Spleen (tissue), 7 donors: Measurements from ENCODE around the gene CTSH.

Source experiments
- CTCF ChIP-seq, 11 experiments: fragments of 200-600 bp in 7 of 11; fragments of 450-650 bp in 4 of 11; sonication (generic) in 4 of 11; IDR thresholded peaks in 8 of 11; conservative IDR thresholded peaks in 3 of 11; 1 replicate in 7 of 11; 2 replicates in 4 of 11; pipeline versions ENCODE4 v1.4.0 to v1.8.0; 2016 to 2021; ENCODE audit warnings: antibody characterized with exemption in 11 of 11, inconsistent platforms in 4 of 11, mild to moderate bottlenecking in 1 of 11
- POLR2A ChIP-seq, 3 donors: fragments of 450-650 bp; IDR thresholded peaks; one replicate each; pipeline ENCODE4 v1.5.1; 2017; ENCODE audit warnings: antibody characterized with exemption in 3 of 3, mild to moderate bottlenecking in 1 of 3
- POLR2AphosphoS5 ChIP-seq, 3 donors: sonication (generic); formaldehyde crosslinking; IDR thresholded peaks; one replicate each; pipeline ENCODE4 v1.5.1; 2017; ENCODE audit warnings: antibody characterized with exemption in 3 of 3
- donor health status: DM: no; HTN: no; CAD: no; lungs with moderate emphysema.
- donor health status: DM: no; HTN: no; CAD: no.
- donor health status: DM: no; HTN: no; CAD: no.

- TF ChIP-seq POLR2AphosphoS5 (IDR thresholded peaks at IDR 0.05) (no peak), POLR2A (IDR thresholded peaks at IDR 0.05) (no peak), CTCF (IDR thresholded peaks at IDR 0.05 in 8 of 11, conservative IDR thresholded peaks at IDR 0.05 in 3 of 11) (no peak)
These were observed 46.6 kb upstream of the CTSH start for GRCh38 chr15:78991476-78991875.
